K562 (cell line): Measurements from ENCODE around the gene MEAF6. TPM values are rescaled to one million over a fixed set of nuclear protein-coding genes. Genes with fewer than 3 reads are reported as not detected.
"Not testable (repeated sequence)": the region's sequence is repeated elsewhere in the genome, so short reads cannot be mapped to it uniquely, and the experiment has no call there.

Experiments used
- ATAC-seq: fragments of 200-7000 bp; cut with Tn5 transposase; 3 replicates; pipeline ENCODE4 v1.9.1; 2020; ENCODE audit warnings: moderate library complexity
- BruUV-seq: library from RNA; stranded (reverse); fragments of 400-500 nt; replicated peaks from 2 replicates; lab custom pipeline; 2021; lab: Mats Ljungman, UMichigan
- CTCF ChIA-PET: fragments of 300-600 bp; formaldehyde crosslinking; extraction: SDS; loops from one replicate; lab custom pipeline; 2021; ENCODE audit warnings: low intra/inter-chr PET ratio; lab: Yijun Ruan, JAX
- POLR2A ChIA-PET: fragments of 300-600, 350-650 bp; sonication (Branson Sonifier 250); formaldehyde crosslinking; extraction: SDS; loops from one replicate; lab custom pipeline; 2021; ENCODE audit warnings: antibody characterized with exemption, inconsistent platforms; lab: Yijun Ruan, JAX
- DNase-seq, 4 experiments: peaks; one replicate each; pipeline versions ENCODE4 v3.0.0 to v3.0.0-alpha.2; 2011 to 2018; ENCODE audit warnings: low spot score in 3 of 4, mixed read lengths in 3 of 4; ENCODE audit errors: extremely low read depth in 1 of 4
- FAIRE-seq: peaks from 2 replicates; lab custom pipeline; 2011; peaks lifted over from hg19 to GRCh38; lab: Jason Lieb, UNC
- H2AFZ ChIP-seq: 2 replicates; pipeline ENCODE4 v1.6.0; 2011; ENCODE audit warnings: low read depth, low read length, control low read depth, inconsistent platforms
- H3K27ac ChIP-seq: fragments of 200-600 bp; 3 replicates; pipeline ENCODE4 v1.8.0; 2011; ENCODE audit warnings: low read depth, mild to moderate bottlenecking, control low read depth, inconsistent platforms, low read length, moderate library complexity, mixed read lengths; ENCODE audit errors: extremely low read depth
- H3K27me3 ChIP-seq, 2 experiments: fragments of 300-600 bp in 1 of 2; 2 replicates in 1 of 2; 3 replicates in 1 of 2; pipeline versions ENCODE4 v1.6.0 to v1.8.0; 2011; ENCODE audit warnings: inconsistent platforms in 2 of 2, low read length in 2 of 2, mild to moderate bottlenecking in 1 of 2, mixed read lengths in 1 of 2, moderate library complexity in 1 of 2; ENCODE audit not compliant: control insufficient read depth in 2 of 2, insufficient read depth in 2 of 2
- H3K36me3 ChIP-seq: fragments of 300-600 bp; 3 replicates; pipeline ENCODE4 v1.8.0; 2011; ENCODE audit warnings: mild to moderate bottlenecking, low read length, inconsistent platforms; ENCODE audit not compliant: control insufficient read depth, insufficient read depth
- H3K4me1 ChIP-seq, 2 experiments: fragments of 200-600 bp in 1 of 2; replicated peaks in 1 of 2; 2 replicates in 1 of 2; 3 replicates in 1 of 2; pipeline versions ENCODE4 v1.5.1 to v1.8.0; 2011; ENCODE audit warnings: inconsistent platforms in 2 of 2, low read length in 2 of 2, mild to moderate bottlenecking in 1 of 2, mixed read lengths in 1 of 2, moderate library complexity in 1 of 2; ENCODE audit not compliant: control insufficient read depth in 2 of 2, insufficient read depth in 2 of 2
- H3K4me2 ChIP-seq: 2 replicates; pipeline ENCODE4 v1.6.1; 2011; ENCODE audit warnings: low read length, control low read depth, inconsistent platforms, mixed read lengths; ENCODE audit not compliant: insufficient read depth
- H3K4me3 ChIP-seq: fragments of 200-600 bp; sonication (generic), shearing (Covaris generic); 2 replicates; pipeline ENCODE4 v1.5.1; 2016; ENCODE audit warnings: control low read depth, inconsistent platforms
- H3K79me2 ChIP-seq: fragments of 200-600 bp; 3 replicates; pipeline ENCODE4 v1.8.0; 2011; ENCODE audit warnings: low read length, inconsistent platforms; ENCODE audit not compliant: control insufficient read depth, insufficient read depth
- H3K9ac ChIP-seq, 2 experiments: 2 replicates each; pipeline versions ENCODE4 v1.6.0 to v1.6.1; 2011; ENCODE audit warnings: low read depth in 2 of 2, low read length in 2 of 2, control low read depth in 1 of 2, inconsistent platforms in 1 of 2, mild to moderate bottlenecking in 1 of 2, mixed read lengths in 1 of 2; ENCODE audit not compliant: insufficient read depth in 1 of 2
- H3K9me1 ChIP-seq: one replicate; pipeline ENCODE4 v1.6.0; 2011; ENCODE audit warnings: inconsistent platforms, mild to moderate bottlenecking, low read length, moderate library complexity; ENCODE audit not compliant: control insufficient read depth, insufficient read depth
- H3K9me3 ChIP-seq: replicated peaks from 2 replicates; pipeline ENCODE4 v1.5.1; 2011; ENCODE audit warnings: low read depth, low read length, inconsistent platforms; ENCODE audit not compliant: control insufficient read depth, insufficient read depth
- H4K20me1 ChIP-seq: replicated peaks from 2 replicates; pipeline ENCODE4 v1.6.1; 2011; ENCODE audit warnings: low read length, inconsistent platforms, mixed read lengths; ENCODE audit not compliant: control insufficient read depth, insufficient read depth
- ADNP ChIP-seq: fragments of 200-800 bp; sonication (Bioruptor generic); IDR thresholded peaks from 2 replicates; pipeline ENCODE4 v1.6.1; 2016; ENCODE audit warnings: missing genetic modification characterization, missing compliant biosample characterization
- BCOR ChIP-seq: fragments of 450-650 bp; IDR thresholded peaks from 2 replicates; pipeline ENCODE4 v1.6.1; 2016
- RBM25 ChIP-seq: fragments of 200-400 bp; formaldehyde crosslinking; IDR thresholded peaks from 2 replicates; pipeline ENCODE4 v1.6.1; 2018; ENCODE audit warnings: low read length, low read depth, moderate library complexity; ENCODE audit not compliant: severe bottlenecking
- SRSF1 ChIP-seq: fragments of 200-400 bp; formaldehyde crosslinking; IDR thresholded peaks from 2 replicates; pipeline ENCODE4 v1.6.1; 2017; ENCODE audit warnings: mild to moderate bottlenecking, low read depth, low read length, moderate library complexity
- TFAM ChIP-seq: fragments of 250-450 bp; sonication (Bioruptor Pico); conservative IDR thresholded peaks from 2 replicates; pipeline ENCODE4 v1.5.0; 2021; ENCODE audit warnings: mild to moderate bottlenecking, moderate library complexity
- ZBED1 ChIP-seq: IDR thresholded peaks from 2 replicates; pipeline ENCODE4 v1.6.1; 2014
- WGBS: fragments of 100-300 bp; shearing (Covaris generic); methylation state at CpG from one replicate; pipeline ENCODE4 v1.1.6; 2016; ENCODE audit warnings: low coverage, mixed read lengths; ENCODE audit not compliant: insufficient coverage; ENCODE audit errors: missing lambda C conversion rate; 5-methylcytosine and 5-hydroxymethylcytosine counted together
- in situ Hi-C: fragments of 300-500 bp; cut with MboI; formaldehyde crosslinking; loops from 4 replicates; pipeline ENCODE4 v1.15.0; 2018; ENCODE audit warnings: inconsistent platforms, mixed read lengths
- intact Hi-C: fragments of 100-400 bp; cut with micrococcal nuclease; formaldehyde crosslinking; loops from 2 replicates; pipeline ENCODE4 v1.14.2; 2022
- polyA plus RNA-seq, 8 experiments: library from polyadenylated mRNA; depleted of rRNA in 4 of 8; stranded (reverse) in 5 of 8; unstranded in 3 of 8; fragments of >200 nt; fragmentation: Nextera tagmentation in 2 of 8; fragmentation: Illumina TruSeq in 1 of 8; extraction: Ambion mirVana in 2 of 8; extraction: Trizol in 1 of 8; gene quantifications; 2 replicates each; pipeline versions ENCODE4 v1.2.1 to v1.2.3, GENCODE V29; 2011 to 2014; ENCODE audit warnings: inconsistent platforms in 1 of 8, missing spikeins in 1 of 8
- total RNA-seq, 7 experiments: library from RNA; depleted of rRNA in 6 of 7; stranded (reverse); fragments of >200 nt in 6 of 7; fragmentation: Illumina TruSeq in 2 of 7; extraction: Trizol in 2 of 7; gene quantifications; 2 replicates each; pipeline versions ENCODE4 v1.2.1 to v1.2.3, GENCODE V29; 2011 to 2021; ENCODE audit warnings: low replicate concordance in 1 of 7

The MEAF6 gene
- total and polyA plus RNA-seq, 9 of the 15 experiments (the other 6 are each of a cell fraction or from before 2014, with no cell fraction given) = 55.0 to 151 (median 92.3) TPM

- TF ChIP-seq BCOR (peak; percentile 37; the same call in 1 of the 2 replicates), ADNP (tag) (peak; percentile 60; the same call in 1 of the 2 replicates), RBM25 (peak; percentile 65)
- H3K9me3 ChIP-seq, DNase-seq, ATAC-seq, intact Hi-C loops, H3K27me3 ChIP-seq, H3K4me1 ChIP-seq, H3K79me2 ChIP-seq, FAIRE-seq, H3K9ac ChIP-seq, H3K9me1 ChIP-seq, in situ Hi-C loops, CTCF ChIA-PET, H3K27ac ChIP-seq, H3K4me2 ChIP-seq, H3K4me3 ChIP-seq, BruUV-seq, H2AFZ ChIP-seq, H4K20me1 ChIP-seq: not testable (repeated sequence)
- POLR2A ChIA-PET = interaction anchor here (0.6 to 1.1 kb wide), 4 partner anchors 10 to 30 kb away, joined by 3 read pairs; partner anchors contain the start of gene SNIP1
- WGBS = 94% methylated on average over 10 of the region's 10 CpGs
- H3K36me3 ChIP-seq = peaks cover 73% of the 10 kb centered on the region
Observed at GRCh38 chr1:37539154-37539553, 24.6 kb upstream of the MEAF6 start.

- Histone ChIP-seq H3K4me3 (no peak overlapping the region), H3K4me1 (peaks cover 0 to 2% of the 10 kb centered on the region in 2 experiments; a peak in 1 of 5 replicates), H4K20me1 (no peaks in the 10 kb centered on the region), H3K4me2 (no peak overlapping the region), H3K36me3 (peaks cover 67% of the 10 kb centered on the region), H3K9me1 (no peaks in the 10 kb centered on the region), H3K9ac (no peak overlapping the region), H3K27me3 (no peaks in the 10 kb centered on the region), H3K9me3 (no peaks in the 10 kb centered on the region), H3K79me2 (no peaks in the 10 kb centered on the region), H2AFZ (no peak overlapping the region), H3K27ac (no peak overlapping the region)
- in situ Hi-C loops = no loop called here
- DNase-seq (no peak), FAIRE-seq (no peak), ATAC-seq (no peak)
- ChIA-PET CTCF (no interaction called here), POLR2A (interaction anchor here (0.6 to 1.9 kb wide), 2 partner anchors 13 to 15 kb away, joined by 3 to 5 read pairs; no protein-coding TSS in a partner anchor)
- TSS peak; percentile 26 for BruUV-seq
- TF ChIP-seq TFAM (CRISPR knock-in tag) = no peak
- TF ChIP-seq ZBED1 = no peak
- no peak for TF ChIP-seq SRSF1
- intact Hi-C loops = no loop called here
- WGBS = 64% methylated on average over 2 of the region's 2 CpGs
Observed at GRCh38 chr1:37537378-37537777, 22.8 kb upstream of the MEAF6 start.
